ENCODE results near the gene PXMP4. TPM values are rescaled to one million over a fixed set of nuclear protein-coding genes. Genes with fewer than 3 reads are reported as not detected.

PXMP4 gene
- total RNA-seq, 1 experiment from 2014 or later: 12.0 TPM

GRCh38 chr20:33694639-33695012, 25.5 kb downstream of the PXMP4 start:
- Histone ChIP-seq H3K9me3 (ENCODE audit: control insufficient read depth, insufficient read depth, low read depth, low read length) (no peaks in the 10 kb centered on the region), H3K4me1 (ENCODE audit: control insufficient read depth, insufficient read depth, low read length) (no peaks in the 10 kb centered on the region), H3K4me3 (ENCODE audit: low read depth in 2 of 2, low read length in 2 of 2) (no peak overlapping the region), H3K36me3 (ENCODE audit: control insufficient read depth, insufficient read depth, low read length) (no peaks in the 10 kb centered on the region), H3K27me3 (ENCODE audit: control insufficient read depth, insufficient read depth, low read length) (no peaks in the 10 kb centered on the region), H3K27ac (ENCODE audit: low read length) (no peak overlapping the region)
- intact Hi-C loops (cut with micrococcal nuclease; ENCODE audit: unreplicated experiment) (no loop called here), in situ Hi-C loops (cut with HindIII; ENCODE audit: low pct_unique_long_range_greater_than_20kb, low sequenced_read_pairs) (no loop called here)
- ChIA-PET POLR2A (interaction anchor here (0.6 kb wide), 1 partner anchor 30 kb away, joined by 5 read pairs; no protein-coding TSS in a partner anchor), CTCF (no interaction called here)
- BruUV-seq (replicated peaks): no TSS peak
- ATAC-seq (no peak), DNase-seq (ENCODE audit: low read depth, low spot score) (no peak)
- no peak for TF ChIP-seq TCF7L2 (IDR thresholded peaks at IDR 0.05; ENCODE audit: low read depth, low read length)
- TF ChIP-seq, protein P1, sequence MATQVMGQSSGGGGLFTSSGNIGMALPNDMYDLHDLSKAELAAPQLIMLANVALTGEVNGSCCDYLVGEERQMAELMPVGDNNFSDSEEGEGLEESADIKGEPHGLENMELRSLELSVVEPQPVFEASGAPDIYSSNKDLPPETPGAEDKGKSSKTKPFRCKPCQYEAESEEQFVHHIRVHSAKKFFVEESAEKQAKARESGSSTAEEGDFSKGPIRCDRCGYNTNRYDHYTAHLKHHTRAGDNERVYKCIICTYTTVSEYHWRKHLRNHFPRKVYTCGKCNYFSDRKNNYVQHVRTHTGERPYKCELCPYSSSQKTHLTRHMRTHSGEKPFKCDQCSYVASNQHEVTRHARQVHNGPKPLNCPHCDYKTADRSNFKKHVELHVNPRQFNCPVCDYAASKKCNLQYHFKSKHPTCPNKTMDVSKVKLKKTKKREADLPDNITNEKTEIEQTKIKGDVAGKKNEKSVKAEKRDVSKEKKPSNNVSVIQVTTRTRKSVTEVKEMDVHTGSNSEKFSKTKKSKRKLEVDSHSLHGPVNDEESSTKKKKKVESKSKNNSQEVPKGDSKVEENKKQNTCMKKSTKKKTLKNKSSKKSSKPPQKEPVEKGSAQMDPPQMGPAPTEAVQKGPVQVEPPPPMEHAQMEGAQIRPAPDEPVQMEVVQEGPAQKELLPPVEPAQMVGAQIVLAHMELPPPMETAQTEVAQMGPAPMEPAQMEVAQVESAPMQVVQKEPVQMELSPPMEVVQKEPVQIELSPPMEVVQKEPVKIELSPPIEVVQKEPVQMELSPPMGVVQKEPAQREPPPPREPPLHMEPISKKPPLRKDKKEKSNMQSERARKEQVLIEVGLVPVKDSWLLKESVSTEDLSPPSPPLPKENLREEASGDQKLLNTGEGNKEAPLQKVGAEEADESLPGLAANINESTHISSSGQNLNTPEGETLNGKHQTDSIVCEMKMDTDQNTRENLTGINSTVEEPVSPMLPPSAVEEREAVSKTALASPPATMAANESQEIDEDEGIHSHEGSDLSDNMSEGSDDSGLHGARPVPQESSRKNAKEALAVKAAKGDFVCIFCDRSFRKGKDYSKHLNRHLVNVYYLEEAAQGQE (IDR thresholded peaks at IDR 0.05; ENCODE audit: insufficient read depth in 1 of 2, low read depth in 2 of 2, low read length in 1 of 2): no peak
- no peak for TF ChIP-seq SIN3A (IDR thresholded peaks at IDR 0.05; ENCODE audit: borderline replicate concordance, insufficient read depth, low read depth, low read length)

DNA sequence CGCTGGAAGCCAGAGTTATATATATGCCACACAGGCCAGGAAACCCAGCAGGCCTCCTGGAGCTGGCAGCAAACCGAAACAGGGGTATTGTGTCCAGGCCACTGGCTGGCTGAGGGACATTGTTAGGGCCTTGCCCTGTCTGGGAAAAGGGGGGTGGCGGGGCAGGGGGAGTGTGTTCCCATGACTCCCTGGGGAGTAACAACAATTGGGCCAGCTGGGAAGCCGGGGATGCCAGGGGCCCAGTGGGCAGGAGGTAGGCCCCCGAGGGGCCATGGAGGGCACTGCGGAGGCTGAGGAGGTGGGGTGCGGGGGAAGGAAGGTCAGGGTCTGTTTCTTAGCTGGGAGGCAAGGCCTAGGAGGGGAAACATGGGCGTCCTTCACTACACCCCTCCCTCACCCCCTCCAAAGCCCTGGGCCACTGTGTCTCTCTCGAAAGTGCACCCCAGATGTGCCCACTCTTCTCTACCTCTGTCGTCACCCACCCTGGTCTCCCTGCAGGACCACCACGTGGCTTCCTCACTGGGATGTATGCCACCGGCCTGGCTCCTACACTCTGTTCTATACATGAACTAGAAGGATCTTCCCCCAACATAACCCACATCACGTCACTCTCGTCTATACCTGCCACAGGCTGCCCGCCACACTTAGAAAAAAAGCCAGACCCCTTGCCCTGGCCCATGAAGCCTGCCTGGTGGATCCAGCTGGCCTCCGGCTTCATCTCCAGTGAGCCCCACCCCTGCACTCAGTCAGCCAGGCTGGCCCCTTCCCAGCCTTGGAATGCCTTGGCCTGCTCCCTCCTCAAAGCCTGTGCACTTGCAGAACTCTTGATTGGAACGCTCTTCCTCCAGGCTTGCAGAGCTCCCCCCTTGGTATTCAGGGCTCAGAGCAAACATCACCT, 26.1 kb downstream of the PXMP4 start:
- intact Hi-C loops (cut with micrococcal nuclease; ENCODE audit: unreplicated experiment): no loop called here
- ATAC-seq: peak; percentile 46; the same call in 1 of the 2 replicates
- in situ Hi-C loops (cut with HindIII; ENCODE audit: low pct_unique_long_range_greater_than_20kb, low sequenced_read_pairs): no loop called here
- Histone ChIP-seq H3K9me3 (ENCODE audit: control insufficient read depth, insufficient read depth, low read depth, low read length) (no peaks in the 10 kb centered on the region), H3K36me3 (ENCODE audit: control insufficient read depth, insufficient read depth, low read length) (no peaks in the 10 kb centered on the region), H3K27ac (ENCODE audit: low read length) (no peak overlapping the region), H3K4me1 (ENCODE audit: control insufficient read depth, insufficient read depth, low read length) (no peaks in the 10 kb centered on the region), H3K4me3 (ENCODE audit: low read depth in 2 of 2, low read length in 2 of 2) (no peak overlapping the region), H3K27me3 (ENCODE audit: control insufficient read depth, insufficient read depth, low read length) (no peaks in the 10 kb centered on the region)
- TF ChIP-seq CTCF (IDR thresholded peaks at IDR 0.05) (no peak), TCF7L2 (IDR thresholded peaks at IDR 0.05; ENCODE audit: low read depth, low read length) (no peak), SIN3A (IDR thresholded peaks at IDR 0.05; ENCODE audit: borderline replicate concordance, insufficient read depth, low read depth, low read length) (no peak), POLR2AphosphoS5 (IDR thresholded peaks at IDR 0.05; ENCODE audit: low read depth, low read length) (no peak)
- TF ChIP-seq, protein P1 (IDR thresholded peaks at IDR 0.05; ENCODE audit: insufficient read depth in 1 of 2, low read depth in 2 of 2, low read length in 1 of 2): no peak
- POLR2A ChIA-PET: no interaction called here
- no peak for DNase-seq (ENCODE audit: low read depth, low spot score)
- CTCF ChIA-PET: interaction anchor here (0.6 kb wide), 1 partner anchor 241 kb away, joined by 3 read pairs; no protein-coding TSS in a partner anchor
- BruUV-seq (replicated peaks): no TSS peak
